Ovary (tissue), 9 donors: ENCODE measurements around the gene DDX28. TPM values are rescaled to one million over a fixed set of nuclear protein-coding genes. Genes with fewer than 3 reads are reported as not detected.

Experiments
- DNase-seq, 5 donors: peaks; one replicate each; pipeline ENCODE4 v3.0.0-alpha.2; 2019 to 2020
- H3K27ac ChIP-seq, 2 donors: fragments of 200-600 bp; one replicate each; pipeline versions ENCODE4 v1.5.1 to v1.8.0; 2019 to 2022
- H3K27me3 ChIP-seq: fragments of 200-600 bp; one replicate; pipeline ENCODE4 v1.8.0; 2022
- H3K36me3 ChIP-seq: fragments of 200-600 bp; sonication (generic); one replicate; pipeline ENCODE4 v1.5.1; 2019
- H3K4me1 ChIP-seq: one replicate; pipeline ENCODE4 v1.8.1; 2013; ENCODE audit warnings: mild to moderate bottlenecking, moderate library complexity; ENCODE audit not compliant: insufficient read depth
- H3K4me3 ChIP-seq: fragments of 200-600 bp; sonication (generic); one replicate; pipeline ENCODE4 v1.5.1; 2017
- H3K9me3 ChIP-seq, 2 donors: fragments of 200-600 bp in 1 of 2; sonication (generic) in 1 of 2; one replicate each; pipeline versions ENCODE4 v1.5.1 to v1.8.1; 2013 to 2019; ENCODE audit warnings: mild to moderate bottlenecking in 1 of 2, moderate library complexity in 1 of 2
- EP300 ChIP-seq: sonication (generic); formaldehyde crosslinking; IDR thresholded peaks from one replicate; pipeline ENCODE4 v1.6.1; 2017; ENCODE audit warnings: antibody characterized with exemption
- POLR2A ChIP-seq: fragments of 450-650 bp; IDR thresholded peaks from one replicate; pipeline ENCODE4 v1.6.1; 2017; ENCODE audit warnings: antibody characterized with exemption, mild to moderate bottlenecking, moderate library complexity
- WGBS, 3 donors: extraction: QIAGEN DNeasy Blood & Tissue Kit in 1 of 3; methylation state at CpG; one replicate each; pipeline versions ENCODE4 v1.1.5 to v1.1.7; 2013 to 2017; 5-methylcytosine and 5-hydroxymethylcytosine counted together
- intact Hi-C, 4 donors: fragments of 100-400 bp; cut with DNase I; formaldehyde crosslinking; loops; one replicate each; pipeline versions ENCODE4 v1.11.0 to v1.15.1; 2022 to 2023
- polyA plus RNA-seq, 2 donors: library from polyadenylated mRNA; stranded (reverse); fragments of 200-250 nt in 1 of 2; fragments of 350-450 nt in 1 of 2; fragmentation: Illumina TruSeq in 1 of 2; extraction: RNeasy Lipid Tissue Mini Kit (QIAGEN cat#74804) in 1 of 2; gene quantifications; one replicate each; pipeline ENCODE4 v1.2.3, GENCODE V29; 2013 to 2014
- small RNA-seq: library from RNA; depleted of rRNA; stranded (forward); fragments of <200 nt; gene quantifications from one replicate; pipeline ENCODE3, GENCODE V24; 2016
- total RNA-seq, 7 donors: library from RNA; depleted of rRNA in 2 of 7; stranded (reverse); fragments of >200 nt in 2 of 7; fragmentation: NEBNext Ultra II Directional in 3 of 7; extraction: Animal tissue kit (Norgen Biotek cat#: 25700) in 3 of 7; gene quantifications; one replicate each; pipeline versions ENCODE4 v1.1.0 to v1.2.4, GENCODE V29; 2016 to 2023
- TF ChIP-seq, protein P1 (sequence below), 3 donors: fragments of 450-650 bp in 2 of 3; fragments of 200-600 bp in 1 of 3; IDR thresholded peaks; one replicate each; pipeline versions ENCODE4 v1.5.1 to v1.8.0; 2016 to 2022; ENCODE audit warnings: antibody characterized with exemption in 3 of 3, mild to moderate bottlenecking in 1 of 3
- donor health status: DM: no; HTN: no; CAD: no; lungs with moderate emphysema.
- donor health status: DM: no; HTN: no; CAD: no.
- donor health status: Bipolar disorder and iron deficiency.
- donor health status: DM: yes; HTN: yes; CAD: no.
- donor health status: DM: no; HTN: no; CAD: no.
- donor health status: DM: yes; HTN: yes; CAD: no.

Gene DDX28
- total and polyA plus RNA-seq, 9 donors = 6.8 to 14.0 (median 9.3) TPM

DNA sequence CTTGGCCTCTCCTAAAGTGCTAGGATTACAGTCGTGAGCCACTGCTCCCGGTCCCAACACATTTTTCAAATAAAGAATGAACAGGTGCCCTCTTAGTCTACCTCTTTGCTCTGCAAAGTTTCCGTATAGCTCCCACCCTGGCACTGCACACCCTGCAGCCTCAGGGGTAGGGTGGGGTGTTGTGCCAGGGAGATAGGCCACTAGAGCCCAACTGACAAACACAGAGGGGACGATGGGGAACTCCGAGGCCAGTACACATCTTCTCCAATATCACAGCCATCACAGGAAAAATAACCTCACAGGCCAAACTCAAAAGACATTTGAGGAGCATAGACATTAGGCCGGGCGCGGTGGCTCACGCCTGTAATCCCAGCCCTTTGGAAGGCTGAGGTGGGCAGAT lies 51.9 kb downstream of the DDX28 start:
- TF ChIP-seq POLR2A (no peak), EP300 (no peak)
- TF ChIP-seq, protein P1, sequence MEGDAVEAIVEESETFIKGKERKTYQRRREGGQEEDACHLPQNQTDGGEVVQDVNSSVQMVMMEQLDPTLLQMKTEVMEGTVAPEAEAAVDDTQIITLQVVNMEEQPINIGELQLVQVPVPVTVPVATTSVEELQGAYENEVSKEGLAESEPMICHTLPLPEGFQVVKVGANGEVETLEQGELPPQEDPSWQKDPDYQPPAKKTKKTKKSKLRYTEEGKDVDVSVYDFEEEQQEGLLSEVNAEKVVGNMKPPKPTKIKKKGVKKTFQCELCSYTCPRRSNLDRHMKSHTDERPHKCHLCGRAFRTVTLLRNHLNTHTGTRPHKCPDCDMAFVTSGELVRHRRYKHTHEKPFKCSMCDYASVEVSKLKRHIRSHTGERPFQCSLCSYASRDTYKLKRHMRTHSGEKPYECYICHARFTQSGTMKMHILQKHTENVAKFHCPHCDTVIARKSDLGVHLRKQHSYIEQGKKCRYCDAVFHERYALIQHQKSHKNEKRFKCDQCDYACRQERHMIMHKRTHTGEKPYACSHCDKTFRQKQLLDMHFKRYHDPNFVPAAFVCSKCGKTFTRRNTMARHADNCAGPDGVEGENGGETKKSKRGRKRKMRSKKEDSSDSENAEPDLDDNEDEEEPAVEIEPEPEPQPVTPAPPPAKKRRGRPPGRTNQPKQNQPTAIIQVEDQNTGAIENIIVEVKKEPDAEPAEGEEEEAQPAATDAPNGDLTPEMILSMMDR (IDR thresholded peaks at IDR 0.05) = no peak
- DNase-seq = no peak
- Histone ChIP-seq H3K27me3 (no peaks in the 10 kb centered on the region), H3K36me3 (no peaks in the 10 kb centered on the region), H3K4me3 (no peak overlapping the region), H3K9me3 (no peaks in the 10 kb centered on the region), H3K27ac (no peak overlapping the region), H3K4me1 (peaks cover 11% of the 10 kb centered on the region)
- intact Hi-C loops = no loop called here
- 93 to 96% (median 95%) methylated on average over 9 of the region's 9 CpGs for WGBS, 3 donors

Small RNA genes within 50 kb of the gene (small RNA-seq; reads per million reads assigned to genes)
- not detected for gene RNU6-359P

Other genes starting within 250 kb of the DDX28 start
- 10 to 100 TPM in 6 of 7 donors, 1 to 10 TPM in 1; 8.3 to 19.6 (median 17.1) TPM for gene RANBP10, start 216.7 kb downstream of the DDX28 start, total RNA-seq
- gene RANBP10, start 216.7 kb downstream of the DDX28 start, polyA plus RNA-seq = 10 to 100 TPM; 13.0 to 15.5 TPM
- 10 to 100 TPM in 1 of 7 donors, 1 to 10 TPM in 6; 2.4 to 13.1 (median 3.2) TPM for gene TSNAXIP1, start 216.3 kb downstream of the DDX28 start, total RNA-seq
- gene TSNAXIP1, start 216.3 kb downstream of the DDX28 start, polyA plus RNA-seq = 1 to 10 TPM; 2.7 to 3.7 TPM
- 10 to 100 TPM; 31.0 to 59.7 (median 46.6) TPM for gene THAP11, start 180.9 kb downstream of the DDX28 start, total RNA-seq
- gene THAP11, start 180.9 kb downstream of the DDX28 start, polyA plus RNA-seq = 10 to 100 TPM; 17.3 to 30.6 TPM
- gene NUTF2, start 176.3 kb downstream of the DDX28 start, total RNA-seq = 10 to 100 TPM; 35.9 to 98.1 (median 67.8) TPM
- 100 to 1,000 TPM in 1 of 2 donors, 10 to 100 TPM in 1; 67.6 to 105 TPM for gene NUTF2, start 176.3 kb downstream of the DDX28 start, polyA plus RNA-seq
- gene CENPT, start 175.5 kb downstream of the DDX28 start, total RNA-seq = 10 to 100 TPM; 35.8 to 44.9 (median 42.0) TPM
- gene CENPT, start 175.5 kb downstream of the DDX28 start, polyA plus RNA-seq = 10 to 100 TPM; 18.4 to 57.4 TPM
- 10 to 100 TPM; 34.7 to 65.3 (median 54.0) TPM for gene EDC4, start 150.2 kb downstream of the DDX28 start, total RNA-seq
- 10 to 100 TPM; 29.8 to 37.9 TPM for gene EDC4, start 150.2 kb downstream of the DDX28 start, polyA plus RNA-seq
- gene NRN1L, start 138.3 kb downstream of the DDX28 start, total RNA-seq = 1 to 10 TPM in 6 of 7 donors, under 1 TPM in 1; 0.95 to 3.9 (median 2.5) TPM
- gene NRN1L, start 138.3 kb downstream of the DDX28 start, polyA plus RNA-seq = 1 to 10 TPM in 1 of 2 donors, not detected in 1; 4.7 TPM
- gene PSKH1, start 130.0 kb downstream of the DDX28 start, total RNA-seq = 10 to 100 TPM; 13.6 to 38.9 (median 31.6) TPM
- gene PSKH1, start 130.0 kb downstream of the DDX28 start, polyA plus RNA-seq = 10 to 100 TPM in 1 of 2 donors, 1 to 10 TPM in 1; 9.6 to 26.6 TPM
- gene CTRL, start 91.4 kb downstream of the DDX28 start, total RNA-seq = 1 to 10 TPM; 1.5 to 4.4 (median 2.5) TPM
- gene CTRL, start 91.4 kb downstream of the DDX28 start, polyA plus RNA-seq = 1 to 10 TPM in 1 of 2 donors, under 1 TPM in 1; 0.35 to 2.5 TPM
- 10 to 100 TPM; 26.2 to 64.4 (median 50.8) TPM for gene PSMB10, start 86.4 kb downstream of the DDX28 start, total RNA-seq
- gene PSMB10, start 86.4 kb downstream of the DDX28 start, polyA plus RNA-seq = 10 to 100 TPM in 1 of 2 donors, 1 to 10 TPM in 1; 5.8 to 63.1 TPM
- 10 to 100 TPM; 10.5 to 31.2 (median 22.0) TPM for gene LCAT, start 79.1 kb downstream of the DDX28 start, total RNA-seq
- 10 to 100 TPM in 1 of 2 donors, 1 to 10 TPM in 1; 7.5 to 15.0 TPM for gene LCAT, start 79.1 kb downstream of the DDX28 start, polyA plus RNA-seq
- 10 to 100 TPM; 27.7 to 85.6 (median 56.5) TPM for gene SLC12A4, start 54.6 kb downstream of the DDX28 start, total RNA-seq
- 10 to 100 TPM; 29.7 to 48.7 TPM for gene SLC12A4, start 54.6 kb downstream of the DDX28 start, polyA plus RNA-seq
- under 1 TPM in 1 of 7 donors, not detected in 6; 0.23 TPM for gene DPEP3, start 42.7 kb downstream of the DDX28 start, total RNA-seq
- gene DPEP3, start 42.7 kb downstream of the DDX28 start, polyA plus RNA-seq = under 1 TPM in 1 of 2 donors, not detected in 1; 0.05 TPM
- gene DPEP2, start 23.7 kb downstream of the DDX28 start, total RNA-seq = 1 to 10 TPM in 2 of 7 donors, under 1 TPM in 3, not detected in 2; 0.33 to 1.9 (median 0.99) TPM
- 1 to 10 TPM in 1 of 2 donors, under 1 TPM in 1; 0.76 to 3.1 TPM for gene DPEP2, start 23.7 kb downstream of the DDX28 start, polyA plus RNA-seq
- gene DPEP2NB, start 7.3 kb downstream of the DDX28 start, total RNA-seq = not detected
- not detected for gene DPEP2NB, start 7.3 kb downstream of the DDX28 start, polyA plus RNA-seq
- 10 to 100 TPM in 2 of 7 donors, 1 to 10 TPM in 5; 4.8 to 15.7 (median 8.5) TPM for gene DUS2, start 52 bp upstream of the DDX28 start, total RNA-seq
- 1 to 10 TPM; 5.4 to 9.5 TPM for gene DUS2, start 52 bp upstream of the DDX28 start, polyA plus RNA-seq
- gene NFATC3, start 62.1 kb upstream of the DDX28 start, total RNA-seq = 10 to 100 TPM; 32.4 to 77.1 (median 48.2) TPM
- 10 to 100 TPM; 12.5 to 32.2 TPM for gene NFATC3, start 62.1 kb upstream of the DDX28 start, polyA plus RNA-seq
- gene ESRP2, start 212.9 kb upstream of the DDX28 start, total RNA-seq = 10 to 100 TPM in 1 of 7 donors, 1 to 10 TPM in 4, under 1 TPM in 2; 0.68 to 13.8 (median 2.1) TPM
- gene ESRP2, start 212.9 kb upstream of the DDX28 start, polyA plus RNA-seq = under 1 TPM; 0.17 to 0.44 TPM
- 10 to 100 TPM in 3 of 7 donors, 1 to 10 TPM in 4; 7.7 to 18.4 (median 9.7) TPM for gene PLA2G15, start 222.1 kb upstream of the DDX28 start, total RNA-seq
- gene PLA2G15, start 222.1 kb upstream of the DDX28 start, polyA plus RNA-seq = 10 to 100 TPM in 1 of 2 donors, 1 to 10 TPM in 1; 7.3 to 12.4 TPM
- 10 to 100 TPM in 3 of 7 donors, 1 to 10 TPM in 4; 5.5 to 14.4 (median 9.0) TPM for gene SLC7A6, start 241.3 kb upstream of the DDX28 start, total RNA-seq
- gene SLC7A6, start 241.3 kb upstream of the DDX28 start, polyA plus RNA-seq = 10 to 100 TPM in 1 of 2 donors, 1 to 10 TPM in 1; 3.1 to 11.5 TPM